ENCODE data around the gene IGF2R. TPM values are rescaled to one million over a fixed set of nuclear protein-coding genes. Genes with fewer than 3 reads are reported as not detected.

Gene IGF2R
- total and polyA plus RNA-seq, 2 of the 13 experiments (the other 11 are each of a cell fraction or from before 2014, with no cell fraction given) = 38.3 to 70.0 TPM

DNA sequence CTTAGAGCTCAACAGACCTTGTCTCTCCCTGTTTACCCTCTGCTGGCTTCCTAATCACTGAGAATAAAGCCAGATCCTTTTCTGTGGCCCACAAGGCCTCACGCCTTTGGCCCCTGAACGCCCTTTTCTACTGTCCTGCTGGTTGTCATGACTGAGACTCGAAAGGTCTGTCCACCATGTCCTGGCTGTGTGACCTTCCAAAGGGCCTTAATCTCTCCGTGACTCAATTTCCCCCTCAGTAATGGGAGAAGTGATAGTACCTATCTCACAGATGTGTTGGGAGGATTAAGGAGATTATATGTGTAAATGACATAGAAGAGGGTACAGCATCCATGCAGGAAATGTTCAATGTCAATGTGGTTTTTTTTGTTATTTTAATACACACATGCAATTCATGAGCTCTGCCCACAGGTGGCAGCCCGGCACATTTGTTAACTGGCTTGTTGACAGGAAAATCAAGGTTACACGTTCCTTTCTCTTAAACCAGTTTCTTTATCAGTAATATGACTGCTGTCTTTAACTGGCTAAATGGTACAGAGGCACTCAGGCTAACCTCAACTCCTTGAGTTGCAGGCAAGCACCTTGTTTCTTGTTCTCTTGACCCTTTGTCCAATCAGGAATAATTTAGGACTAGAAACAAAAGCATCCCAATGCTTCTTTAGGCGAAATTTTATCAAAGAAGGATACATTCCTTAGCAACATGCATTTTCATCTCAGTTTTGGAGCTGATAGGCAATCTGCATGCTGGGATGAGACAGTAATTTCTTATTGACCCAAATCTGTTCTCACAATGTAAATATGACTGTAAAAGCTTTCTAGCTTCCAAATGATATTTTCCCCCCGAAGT is 169.3 kb downstream of the IGF2R start (continued):
- TF ChIP-seq ZNF577 (CRISPR knock-in tag; IDR thresholded peaks at IDR 0.05; ENCODE audit: borderline replicate concordance, low read depth) (no peak), ZC3H13 (CRISPR knock-in tag; IDR thresholded peaks at IDR 0.05) (0 out of 2 replicates have a peak, but pooled peaks have one; percentile 6), ZNF317 (CRISPR knock-in tag; IDR thresholded peaks at IDR 0.05) (no peak), HOXA5 (CRISPR knock-in tag; IDR thresholded peaks at IDR 0.05) (peak; percentile 60; the same call in 1 of the 2 replicates), ZIK1 (CRISPR knock-in tag; IDR thresholded peaks at IDR 0.05; ENCODE audit: borderline replicate concordance, low read depth) (no peak), SMC3 (IDR thresholded peaks at IDR 0.05; ENCODE audit: low read length) (peak; percentile 94), HDAC1 (CRISPR knock-in tag; IDR thresholded peaks at IDR 0.05) (no peak), ZNF33A (CRISPR knock-in tag; IDR thresholded peaks at IDR 0.05; ENCODE audit: borderline replicate concordance) (no peak), STAG1 (CRISPR knock-in tag; IDR thresholded peaks at IDR 0.05) (peak; percentile 85), PPARG (CRISPR knock-in tag; conservative IDR thresholded peaks at IDR 0.05) (0 out of 2 replicates have a peak, but pooled peaks have one; percentile 9), GATAD2A (CRISPR knock-in tag; IDR thresholded peaks at IDR 0.05) (peak; percentile 55; the same call in 1 of the 2 replicates), TP53 (CRISPR knock-in tag; conservative IDR thresholded peaks at IDR 0.05) (no peak), KLF6 (CRISPR knock-in tag; IDR thresholded peaks at IDR 0.05) (no peak), ELF1 (CRISPR knock-in tag; IDR thresholded peaks at IDR 0.05) (0 out of 2 replicates have a peak, but pooled peaks have one; percentile 8), LCORL (IDR thresholded peaks at IDR 0.05) (no peak), LCORL (CRISPR knock-in tag; IDR thresholded peaks at IDR 0.05) (0 out of 2 replicates have a peak, but pooled peaks have one; percentile 33), ZNF556 (CRISPR knock-in tag; IDR thresholded peaks at IDR 0.05; ENCODE audit: borderline replicate concordance) (0 out of 2 replicates have a peak, but pooled peaks have one; percentile 0), PITX1 (CRISPR knock-in tag; IDR thresholded peaks at IDR 0.05) (peak; percentile 53; the same call in 1 of the 2 replicates), BHLHE40 (IDR thresholded peaks at IDR 0.05; ENCODE audit: low read length) (peak; percentile 40; the same call in 1 of the 2 replicates)
- TF ChIP-seq, protein P1, sequence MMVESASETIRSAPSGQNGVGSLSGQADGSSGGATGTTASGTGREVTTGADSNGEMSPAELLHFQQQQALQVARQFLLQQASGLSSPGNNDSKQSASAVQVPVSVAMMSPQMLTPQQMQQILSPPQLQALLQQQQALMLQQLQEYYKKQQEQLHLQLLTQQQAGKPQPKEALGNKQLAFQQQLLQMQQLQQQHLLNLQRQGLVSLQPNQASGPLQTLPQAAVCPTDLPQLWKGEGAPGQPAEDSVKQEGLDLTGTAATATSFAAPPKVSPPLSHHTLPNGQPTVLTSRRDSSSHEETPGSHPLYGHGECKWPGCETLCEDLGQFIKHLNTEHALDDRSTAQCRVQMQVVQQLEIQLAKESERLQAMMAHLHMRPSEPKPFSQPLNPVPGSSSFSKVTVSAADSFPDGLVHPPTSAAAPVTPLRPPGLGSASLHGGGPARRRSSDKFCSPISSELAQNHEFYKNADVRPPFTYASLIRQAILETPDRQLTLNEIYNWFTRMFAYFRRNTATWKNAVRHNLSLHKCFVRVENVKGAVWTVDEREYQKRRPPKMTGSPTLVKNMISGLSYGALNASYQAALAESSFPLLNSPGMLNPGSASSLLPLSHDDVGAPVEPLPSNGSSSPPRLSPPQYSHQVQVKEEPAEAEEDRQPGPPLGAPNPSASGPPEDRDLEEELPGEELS (CRISPR knock-in tag; IDR thresholded peaks at IDR 0.05) = peak; percentile 53; the same call in 1 of the 2 replicates
- TF ChIP-seq, protein P2, sequence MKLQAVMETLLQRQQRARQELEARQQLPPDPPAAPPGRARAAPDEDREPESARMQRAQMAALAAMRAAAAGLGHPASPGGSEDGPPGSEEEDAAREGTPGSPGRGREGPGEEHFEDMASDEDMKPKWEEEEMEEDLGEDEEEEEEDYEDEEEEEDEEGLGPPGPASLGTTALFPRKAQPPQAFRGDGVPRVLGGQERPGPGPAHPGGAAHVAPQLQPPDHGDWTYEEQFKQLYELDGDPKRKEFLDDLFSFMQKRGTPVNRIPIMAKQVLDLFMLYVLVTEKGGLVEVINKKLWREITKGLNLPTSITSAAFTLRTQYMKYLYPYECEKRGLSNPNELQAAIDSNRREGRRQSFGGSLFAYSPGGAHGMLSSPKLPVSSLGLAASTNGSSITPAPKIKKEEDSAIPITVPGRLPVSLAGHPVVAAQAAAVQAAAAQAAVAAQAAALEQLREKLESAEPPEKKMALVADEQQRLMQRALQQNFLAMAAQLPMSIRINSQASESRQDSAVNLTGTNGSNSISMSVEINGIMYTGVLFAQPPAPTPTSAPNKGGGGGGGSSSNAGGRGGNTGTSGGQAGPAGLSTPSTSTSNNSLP (IDR thresholded peaks at IDR 0.05; ENCODE audit: low read depth, low read length) = peak; percentile 79
- TF ChIP-seq, protein P3, sequence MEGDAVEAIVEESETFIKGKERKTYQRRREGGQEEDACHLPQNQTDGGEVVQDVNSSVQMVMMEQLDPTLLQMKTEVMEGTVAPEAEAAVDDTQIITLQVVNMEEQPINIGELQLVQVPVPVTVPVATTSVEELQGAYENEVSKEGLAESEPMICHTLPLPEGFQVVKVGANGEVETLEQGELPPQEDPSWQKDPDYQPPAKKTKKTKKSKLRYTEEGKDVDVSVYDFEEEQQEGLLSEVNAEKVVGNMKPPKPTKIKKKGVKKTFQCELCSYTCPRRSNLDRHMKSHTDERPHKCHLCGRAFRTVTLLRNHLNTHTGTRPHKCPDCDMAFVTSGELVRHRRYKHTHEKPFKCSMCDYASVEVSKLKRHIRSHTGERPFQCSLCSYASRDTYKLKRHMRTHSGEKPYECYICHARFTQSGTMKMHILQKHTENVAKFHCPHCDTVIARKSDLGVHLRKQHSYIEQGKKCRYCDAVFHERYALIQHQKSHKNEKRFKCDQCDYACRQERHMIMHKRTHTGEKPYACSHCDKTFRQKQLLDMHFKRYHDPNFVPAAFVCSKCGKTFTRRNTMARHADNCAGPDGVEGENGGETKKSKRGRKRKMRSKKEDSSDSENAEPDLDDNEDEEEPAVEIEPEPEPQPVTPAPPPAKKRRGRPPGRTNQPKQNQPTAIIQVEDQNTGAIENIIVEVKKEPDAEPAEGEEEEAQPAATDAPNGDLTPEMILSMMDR (CRISPR knock-in tag; IDR thresholded peaks at IDR 0.05) = peak; percentile 82
- TF ChIP-seq, protein P4, sequence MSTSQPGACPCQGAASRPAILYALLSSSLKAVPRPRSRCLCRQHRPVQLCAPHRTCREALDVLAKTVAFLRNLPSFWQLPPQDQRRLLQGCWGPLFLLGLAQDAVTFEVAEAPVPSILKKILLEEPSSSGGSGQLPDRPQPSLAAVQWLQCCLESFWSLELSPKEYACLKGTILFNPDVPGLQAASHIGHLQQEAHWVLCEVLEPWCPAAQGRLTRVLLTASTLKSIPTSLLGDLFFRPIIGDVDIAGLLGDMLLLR (CRISPR knock-in tag; IDR thresholded peaks at IDR 0.05) = no peak
- TF ChIP-seq, protein P5, sequence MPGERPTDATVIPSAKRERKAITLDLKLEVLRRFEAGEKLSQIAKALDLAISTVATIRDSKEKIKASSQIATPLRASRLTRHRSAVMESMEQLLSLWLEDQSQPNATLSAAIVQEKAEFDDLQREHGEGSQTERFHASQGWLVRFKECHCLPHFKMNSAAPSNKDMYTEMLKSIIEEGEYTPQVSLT (CRISPR knock-in tag; IDR thresholded peaks at IDR 0.05; ENCODE audit: borderline replicate concordance, low read depth) = no peak

All from HepG2 (cell line).